ENCODE measurements around the gene ZNF26. TPM values are rescaled to one million over a fixed set of nuclear protein-coding genes. Genes with fewer than 3 reads are reported as not detected.

ZNF26 gene
- total RNA-seq, 1 donor from 2014 or later: 19.5 TPM

DNA sequence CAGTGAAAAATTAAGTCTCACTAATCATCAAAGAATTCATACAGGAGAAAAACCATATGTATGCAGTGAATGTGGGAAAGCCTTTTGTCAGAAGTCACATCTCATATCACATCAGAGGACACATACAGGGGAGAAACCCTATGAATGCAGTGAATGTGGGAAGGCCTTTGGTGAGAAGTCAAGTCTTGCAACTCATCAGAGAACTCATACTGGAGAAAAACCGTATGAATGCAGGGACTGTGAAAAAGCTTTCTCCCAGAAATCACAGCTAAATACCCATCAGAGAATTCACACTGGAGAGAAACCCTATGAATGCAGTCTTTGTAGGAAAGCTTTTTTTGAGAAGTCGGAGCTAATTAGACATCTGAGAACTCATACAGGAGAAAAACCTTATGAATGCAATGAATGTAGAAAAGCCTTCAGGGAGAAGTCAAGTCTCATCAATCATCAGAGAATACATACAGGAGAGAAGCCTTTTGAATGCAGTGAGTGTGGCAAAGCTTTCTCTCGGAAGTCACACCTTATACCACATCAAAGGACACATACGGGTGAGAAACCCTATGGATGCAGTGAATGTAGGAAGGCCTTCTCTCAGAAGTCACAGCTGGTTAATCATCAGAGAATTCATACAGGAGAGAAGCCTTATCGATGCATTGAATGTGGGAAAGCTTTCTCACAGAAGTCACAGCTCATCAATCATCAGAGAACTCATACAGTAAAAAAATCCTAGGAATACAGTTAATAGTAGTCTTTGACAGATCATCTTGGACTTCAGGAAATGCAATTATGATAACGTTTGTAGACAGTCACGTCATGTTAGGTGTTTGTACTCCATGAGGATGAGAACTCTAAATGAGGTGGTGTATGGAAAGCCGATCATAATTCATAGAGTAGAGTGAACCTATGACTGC is 72.3 kb downstream of the ZNF26 start:
- intact Hi-C loops (cut with micrococcal nuclease): loop anchor here (5.0 kb wide), 1 partner anchor 49 kb away; no protein-coding TSS in a partner anchor

DNA sequence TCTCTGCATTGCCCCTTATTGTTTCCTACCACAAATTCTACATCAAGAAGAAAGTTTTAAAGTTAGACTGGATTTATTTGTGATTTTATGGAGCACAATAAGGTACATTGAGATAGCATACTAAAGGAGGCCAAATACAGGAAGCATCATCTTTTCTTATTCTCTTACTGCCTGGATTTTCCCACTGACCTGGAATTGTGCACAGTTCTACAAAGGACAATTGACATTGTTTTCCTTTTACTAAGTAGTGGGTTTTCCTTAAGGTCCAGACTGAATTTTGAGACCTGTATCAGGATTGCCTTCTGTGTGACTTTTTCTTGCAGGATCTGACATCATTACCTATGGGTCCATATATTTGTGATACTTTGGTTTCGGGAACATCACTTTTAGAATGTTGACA is 75.8 kb downstream of the ZNF26 start:
- intact Hi-C loops (cut with micrococcal nuclease): no loop called here

DNA sequence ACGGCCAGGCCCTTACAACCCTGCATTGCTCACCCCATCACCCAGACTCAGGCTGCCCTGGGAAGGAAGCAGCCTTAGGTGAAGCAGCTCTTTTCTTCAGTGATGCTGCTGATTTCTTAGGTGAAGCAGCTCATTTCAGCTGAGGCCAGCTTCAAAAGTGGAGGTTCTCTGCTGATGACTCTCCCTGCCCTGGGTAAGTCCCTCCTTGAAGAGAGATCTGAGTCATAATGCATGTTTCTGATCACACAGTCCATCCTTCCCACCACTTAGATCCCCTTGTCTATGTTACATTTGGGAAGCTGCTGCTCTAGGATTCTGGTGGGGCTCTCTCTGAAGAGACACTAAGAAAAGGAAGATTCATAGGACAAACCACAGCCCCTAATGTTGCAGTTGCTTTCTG is 77.4 kb downstream of the ZNF26 start:
- intact Hi-C loops (cut with micrococcal nuclease): no loop called here

DNA sequence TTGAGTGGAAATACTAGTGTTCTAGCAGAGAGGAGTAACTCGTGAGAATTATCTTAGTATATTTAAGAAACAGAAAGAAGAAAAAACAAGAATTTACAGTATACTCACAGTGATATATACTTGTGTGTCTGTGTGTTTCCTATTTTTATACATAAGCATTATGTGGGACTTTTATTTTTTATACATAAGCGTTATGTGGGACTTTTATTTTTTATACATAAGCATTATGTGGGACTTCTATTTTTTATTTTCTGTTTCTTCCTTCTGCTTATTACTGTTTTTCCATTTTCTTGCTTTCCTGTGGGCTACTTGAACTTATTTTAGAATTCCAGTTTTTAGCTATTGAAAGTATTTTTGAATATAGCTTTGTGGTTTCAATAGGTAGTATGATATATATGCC is 87.7 kb downstream of the ZNF26 start:
- intact Hi-C loops (cut with micrococcal nuclease): no loop called here

Other genes with a start within 250 kb of the ZNF26 start
- 97.9 and 104 TPM in 2 replicates for gene ANKLE2, start 224.5 kb upstream of the ZNF26 start, total RNA-seq
- 54.0 and 55.2 TPM in 2 replicates for gene GOLGA3, start 157.5 kb upstream of the ZNF26 start, total RNA-seq
- gene CHFR, start 98.8 kb upstream of the ZNF26 start, total RNA-seq: 79.7 and 87.2 TPM in 2 replicates
- gene ZNF605, start 30.1 kb upstream of the ZNF26 start, total RNA-seq: 8.0 and 11.0 TPM in 2 replicates
- gene ZNF84, start 51.1 kb downstream of the ZNF26 start, total RNA-seq: 23.2 and 25.0 TPM in 2 replicates
- 13.6 and 14.9 TPM in 2 replicates for gene ZNF140, start 94.6 kb downstream of the ZNF26 start, total RNA-seq
- 2.3 and 2.4 TPM in 2 replicates for gene ZNF891, start 143.9 kb downstream of the ZNF26 start, total RNA-seq
- 5.5 and 7.4 TPM in 2 replicates for gene ZNF10, start 144.3 kb downstream of the ZNF26 start, total RNA-seq
- gene ZNF268, start 195.1 kb downstream of the ZNF26 start, total RNA-seq: 17.2 and 19.8 TPM in 2 replicates
- gene ANHX, start 249.5 kb downstream of the ZNF26 start, total RNA-seq: not detected in 2 replicates

All from T-helper 2 cell treated with Interferon-gamma antibody and Interleukin-4, amounts not matched to agents 100 ng/mL and 5 ng/mL, for 36 hours (primary cell).